ENCODE results near the gene MACF1.
A peak's percentile ranks its signal among the peaks of the same experiment; 100 is the strongest.
"Not testable (repeated sequence)": the region's sequence is repeated elsewhere in the genome, so short reads cannot be mapped to it uniquely, and the experiment has no call there.

Gene MACF1

DNA sequence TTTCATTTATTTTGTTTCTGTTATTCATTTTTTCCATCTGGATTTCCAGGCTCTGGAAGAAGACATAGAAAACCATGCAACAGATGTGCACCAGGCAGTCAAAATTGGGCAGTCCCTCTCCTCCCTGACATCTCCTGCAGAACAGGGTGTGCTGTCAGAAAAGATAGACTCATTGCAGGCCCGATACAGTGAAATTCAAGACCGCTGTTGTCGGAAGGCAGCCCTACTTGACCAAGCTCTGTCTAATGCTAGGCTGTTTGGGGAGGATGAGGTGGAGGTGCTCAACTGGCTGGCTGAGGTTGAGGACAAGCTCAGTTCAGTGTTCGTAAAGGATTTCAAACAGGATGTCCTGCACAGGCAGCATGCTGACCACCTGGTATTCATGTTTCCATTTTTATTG is 223.4 kb downstream of the MACF1 start:
- no peak for DNase-seq

GRCh38 chr1:39431927-39432326 is 227.4 kb downstream of the MACF1 start:
- no peak for DNase-seq

DNA sequence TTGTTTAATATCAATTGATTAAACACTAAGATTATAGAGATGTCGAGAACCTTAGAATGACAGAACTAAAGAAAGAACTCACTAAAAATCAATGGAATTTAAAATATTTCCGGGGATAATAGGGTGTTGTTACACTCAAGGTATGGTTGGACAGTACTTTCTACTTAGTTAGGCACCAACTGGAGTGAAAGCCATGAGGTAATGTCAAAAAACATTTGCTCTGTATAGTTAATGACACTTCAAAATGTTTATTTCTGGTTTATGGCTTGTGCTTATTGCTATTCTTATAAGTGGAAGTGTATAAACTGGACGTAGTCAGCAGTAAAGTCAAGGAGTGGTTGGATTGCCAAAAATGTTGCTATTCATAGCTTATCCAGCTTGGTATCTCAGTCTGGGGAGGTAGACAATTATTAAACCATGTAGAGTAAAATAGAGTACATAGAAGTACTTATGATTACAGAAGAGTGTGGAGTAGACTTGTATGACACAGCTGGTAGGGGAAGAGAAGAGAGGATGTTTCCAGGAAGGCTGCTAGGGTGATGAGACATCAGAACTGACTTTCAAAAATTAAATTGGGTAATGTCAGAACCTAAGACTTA is 230.4 kb downstream of the MACF1 start:
- peak; percentile 39 for DNase-seq

- no peak for DNase-seq
Observed at GRCh38 chr1:39435597-39435996, 231.1 kb downstream of the MACF1 start.

GRCh38 chr1:39436842-39437241 is 232.3 kb downstream of the MACF1 start:
- no peak for DNase-seq

- no peak for DNase-seq
Observed at GRCh38 chr1:39438042-39438441, 233.5 kb downstream of the MACF1 start.

DNA sequence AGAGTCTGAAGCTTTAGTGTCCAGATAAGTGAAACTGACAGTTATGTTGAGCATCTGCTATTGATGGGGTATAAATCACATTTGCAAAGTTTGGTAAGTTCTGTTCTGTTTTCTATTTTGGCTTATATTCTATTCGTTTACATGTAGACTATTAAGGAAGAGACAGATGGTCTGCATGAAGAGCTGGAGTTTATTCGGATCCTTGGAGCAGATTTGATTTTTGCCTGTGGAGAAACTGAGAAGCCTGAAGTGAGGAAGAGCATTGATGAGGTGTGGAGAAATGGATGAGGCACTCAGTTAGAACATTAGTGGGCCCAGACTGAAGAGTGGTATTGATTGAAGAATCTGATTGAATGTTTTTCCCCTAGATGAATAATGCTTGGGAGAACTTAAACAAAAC is 236.4 kb downstream of the MACF1 start:
- no peak for DNase-seq

DNA sequence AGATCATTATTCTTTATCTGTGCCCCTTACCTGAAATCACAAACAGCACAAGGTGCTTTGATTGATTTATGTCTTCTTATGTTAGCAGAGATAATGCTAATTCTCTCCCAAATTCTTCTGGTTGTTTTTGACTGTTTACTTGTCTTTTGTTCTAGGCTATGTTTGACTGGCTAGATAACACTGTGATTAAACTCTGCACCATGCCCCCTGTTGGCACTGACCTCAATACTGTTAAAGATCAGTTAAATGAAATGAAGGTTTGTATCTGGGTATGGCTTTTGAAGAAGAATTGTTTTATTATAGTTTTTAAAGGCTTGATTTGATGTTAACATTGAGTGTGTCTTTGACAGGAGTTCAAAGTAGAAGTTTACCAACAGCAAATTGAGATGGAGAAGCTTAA is 237.3 kb downstream of the MACF1 start:
- no peak for DNase-seq

- DNase-seq: no peak
Observed at GRCh38 chr1:39445573-39445972, 241.1 kb downstream of the MACF1 start.

GRCh38 chr1:39446986-39447567 is 242.6 kb downstream of the MACF1 start:
- no peak for DNase-seq

- DNase-seq: not testable (repeated sequence)
Observed at GRCh38 chr1:39450041-39450440, 245.5 kb downstream of the MACF1 start.

- DNase-seq: no peak
Observed at GRCh38 chr1:39450956-39451606, 246.6 kb downstream of the MACF1 start.

DNA sequence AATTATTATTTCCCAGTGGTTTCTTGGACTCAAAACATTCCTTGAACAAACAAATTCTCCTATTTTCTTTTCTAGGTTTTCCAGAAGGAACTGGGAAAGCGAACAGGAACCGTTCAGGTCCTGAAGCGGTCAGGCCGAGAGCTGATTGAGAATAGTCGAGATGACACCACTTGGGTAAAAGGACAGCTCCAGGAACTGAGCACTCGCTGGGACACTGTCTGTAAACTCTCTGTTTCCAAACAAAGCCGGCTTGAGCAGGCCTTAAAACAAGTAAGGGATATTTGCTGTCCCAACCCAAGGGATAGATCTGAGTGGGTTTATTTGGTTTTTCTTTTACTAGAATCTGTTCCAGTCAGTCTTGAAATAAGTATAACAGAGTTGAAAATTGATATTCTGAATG is 247.6 kb downstream of the MACF1 start:
- DNase-seq: no peak

- no peak for DNase-seq
Observed at GRCh38 chr1:39452540-39452939, 248.0 kb downstream of the MACF1 start.

DNA sequence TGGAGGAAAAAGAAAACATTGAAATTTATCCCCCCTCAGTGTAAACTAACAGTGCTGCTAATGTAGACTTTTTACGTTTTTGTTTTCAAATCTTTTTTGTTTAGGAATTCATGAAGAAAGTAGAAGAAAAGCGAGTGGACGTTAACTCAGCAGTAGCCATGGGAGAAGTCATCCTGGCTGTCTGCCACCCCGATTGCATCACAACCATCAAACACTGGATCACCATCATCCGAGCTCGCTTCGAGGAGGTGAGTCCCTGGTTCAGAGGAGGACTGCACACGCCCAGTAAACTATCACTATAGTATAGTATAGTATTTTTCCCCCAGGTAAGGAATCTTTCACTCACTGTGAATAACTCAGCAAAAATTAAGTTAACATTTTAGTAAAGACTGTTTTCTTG is 249.1 kb downstream of the MACF1 start:
- DNase-seq: no peak

DNA sequence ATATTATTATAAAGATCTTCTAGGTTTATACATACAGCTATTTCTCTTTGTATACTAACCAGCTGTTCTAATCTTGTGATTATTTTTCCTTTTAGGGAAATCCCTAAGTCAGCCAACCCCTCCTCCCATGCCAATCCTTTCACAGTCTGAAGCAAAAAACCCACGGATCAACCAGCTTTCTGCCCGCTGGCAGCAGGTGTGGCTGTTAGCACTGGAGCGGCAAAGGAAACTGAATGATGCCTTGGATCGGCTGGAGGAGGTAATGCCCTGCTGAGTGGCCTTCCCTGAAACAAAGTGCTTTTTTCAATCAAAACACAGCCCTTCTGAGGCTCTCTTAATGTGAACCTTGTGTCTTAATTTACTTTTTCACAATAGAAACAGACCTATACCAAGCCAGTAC is 254.5 kb downstream of the MACF1 start:
- peak; percentile 22 for DNase-seq

DNA sequence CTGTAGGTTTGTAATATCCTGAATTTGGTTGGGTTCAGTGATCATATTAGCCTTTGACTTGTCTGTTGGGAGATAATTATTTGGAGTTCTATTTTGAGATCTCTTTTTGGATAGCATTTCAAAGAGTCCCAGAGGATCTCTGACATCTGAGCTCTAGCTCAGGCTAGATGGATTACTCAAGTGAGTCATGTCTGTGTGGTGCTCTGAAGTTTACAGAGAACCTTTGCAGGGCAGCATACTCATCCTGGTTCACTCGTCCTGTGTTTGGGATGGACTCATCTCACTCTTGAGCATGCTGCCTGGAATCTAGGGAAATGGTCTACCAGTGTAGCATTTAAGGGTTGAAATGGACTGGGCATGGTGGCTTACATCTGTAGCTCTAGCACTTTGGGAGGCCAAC is 257.6 kb downstream of the MACF1 start:
- no peak for DNase-seq

GRCh38 chr1:39466413-39467107 is 262.1 kb downstream of the MACF1 start:
- no peak for DNase-seq

DNA sequence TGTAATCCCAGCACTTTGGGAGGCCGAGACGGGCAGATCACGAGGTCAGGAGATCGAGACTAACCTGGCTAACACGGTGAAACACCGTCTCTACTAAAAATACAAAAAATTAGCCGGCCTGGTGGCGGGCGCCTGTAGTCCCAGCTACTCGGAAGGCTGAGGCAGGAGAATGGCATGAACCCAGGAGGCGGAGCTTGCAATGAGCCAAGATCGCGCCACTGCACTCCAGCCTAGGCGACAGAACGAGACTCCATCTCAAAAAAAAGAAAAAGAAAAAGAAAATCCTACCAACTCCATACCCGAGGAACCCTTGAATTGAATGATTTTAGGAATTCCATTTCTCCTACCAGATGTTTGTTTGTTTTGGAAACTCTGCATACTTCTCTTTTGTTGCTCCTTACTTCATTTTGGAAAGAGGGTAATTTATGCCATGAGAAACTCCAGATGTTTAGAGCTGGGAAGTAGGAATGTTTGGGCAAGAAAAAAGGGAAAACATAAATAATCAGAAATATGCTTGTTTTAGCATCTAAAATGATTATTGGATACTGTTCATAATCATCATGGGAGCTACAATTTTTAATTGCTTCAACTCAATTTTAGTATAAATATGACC is 262.7 kb downstream of the MACF1 start:
- DNase-seq: not testable (repeated sequence)

DNA sequence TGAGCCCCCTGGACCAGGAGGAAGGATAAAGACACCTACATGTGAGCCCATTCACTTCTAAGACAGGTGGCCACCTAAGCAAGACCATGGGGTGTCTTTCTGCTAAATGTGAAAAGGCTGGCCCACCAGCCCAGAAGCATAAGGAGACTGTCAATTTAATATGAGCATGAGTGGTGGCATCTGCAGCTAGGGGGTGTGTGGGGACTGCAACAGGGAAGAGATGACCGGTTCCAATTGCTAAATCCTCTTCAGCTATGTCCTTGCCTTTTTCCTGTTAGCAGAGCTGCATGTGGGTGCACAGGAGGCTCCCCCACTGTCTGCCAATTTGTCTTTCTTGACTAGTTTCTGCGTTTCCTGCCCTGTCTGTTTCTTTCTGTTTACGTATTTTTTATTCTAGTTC is 264.7 kb downstream of the MACF1 start:
- DNase-seq: no peak

GRCh38 chr1:39470040-39470439 is 265.5 kb downstream of the MACF1 start:
- DNase-seq: no peak

DNA sequence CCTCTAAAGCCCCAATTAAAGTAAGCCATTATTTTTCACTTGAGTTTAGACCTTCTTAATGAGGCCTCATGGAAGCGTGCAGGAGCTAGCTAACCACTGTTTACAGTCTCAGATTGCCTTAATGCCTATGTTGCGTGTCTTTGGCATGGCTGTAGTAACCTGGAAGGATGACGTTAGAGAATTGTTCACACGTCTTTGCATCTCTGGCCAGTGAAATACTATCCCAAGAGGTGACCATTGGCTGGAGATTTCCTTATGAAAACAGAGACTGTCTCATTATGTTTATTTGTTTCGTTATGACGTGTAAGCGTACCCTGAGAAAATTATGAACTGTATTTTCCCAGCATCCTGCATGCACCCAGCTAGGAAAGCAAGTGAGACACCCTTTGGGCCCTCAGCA is 268.3 kb downstream of the MACF1 start:
- no peak for DNase-seq

DNA sequence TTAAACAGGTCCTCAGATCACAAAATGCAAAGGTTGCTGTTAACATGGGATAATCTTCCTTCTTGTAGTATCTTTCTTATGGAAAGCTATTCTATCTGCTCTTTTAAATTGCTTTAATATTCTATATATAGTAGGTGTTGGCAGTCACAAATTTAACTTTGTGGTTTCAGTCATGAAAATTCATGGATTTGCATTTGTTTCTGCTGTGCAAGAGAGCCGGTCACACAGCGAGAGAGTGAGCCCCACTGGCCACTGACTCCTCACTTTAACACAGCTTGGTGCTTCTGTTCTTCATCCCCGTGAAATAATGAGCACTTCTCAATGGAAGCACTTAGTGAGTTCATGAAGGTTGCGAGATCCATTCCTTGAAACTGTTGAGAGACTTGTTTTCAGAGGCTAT is 268.8 kb downstream of the MACF1 start:
- no peak for DNase-seq

DNA sequence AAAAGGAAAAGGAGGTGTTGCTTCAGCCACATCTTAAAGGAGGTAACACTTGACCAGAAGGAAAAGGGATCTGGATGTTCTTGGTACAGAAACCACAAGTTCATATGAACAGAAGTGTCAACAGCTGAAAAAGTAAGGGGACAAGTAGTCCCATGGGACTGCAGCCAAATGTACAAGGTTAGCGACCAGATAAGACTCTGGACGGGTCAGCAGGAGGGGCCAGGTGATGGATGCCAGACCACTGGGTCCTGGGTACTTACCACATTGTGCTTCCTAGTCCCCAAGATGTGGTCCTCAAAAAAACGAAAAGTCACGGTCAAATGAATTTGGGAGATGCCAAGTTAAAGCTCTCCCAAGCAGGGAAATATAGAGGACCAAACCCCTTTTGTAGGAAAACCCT is 270.3 kb downstream of the MACF1 start:
- no peak for DNase-seq

Data from DMS79 (cell line).